GM12878 (cell line): ENCODE measurements around the gene FCER2. TPM values are rescaled to one million over a fixed set of nuclear protein-coding genes. Genes with fewer than 3 reads are reported as not detected.

Experiments used
- ATAC-seq: fragments of 200-7000 bp; cut with Tn5 transposase; 3 replicates; pipeline ENCODE4 v1.9.1; 2020; ENCODE audit warnings: mild to moderate bottlenecking, moderate library complexity
- BruUV-seq: library from RNA; stranded (reverse); fragments of 400-500 nt; replicated peaks from 2 replicates; lab custom pipeline; 2021; lab: Mats Ljungman, UMichigan
- CTCF ChIA-PET: fragments of 300-600 bp; sonication (Branson Sonifier 250); formaldehyde crosslinking; extraction: SDS; loops from one replicate; lab custom pipeline; 2021; ENCODE audit warnings: inconsistent platforms; lab: Yijun Ruan, JAX
- POLR2A ChIA-PET: fragments of 350-600 bp; formaldehyde crosslinking; extraction: SDS; loops from one replicate; lab custom pipeline; 2021; ENCODE audit warnings: inconsistent platforms; lab: Charles Lee
- RAD21 ChIA-PET: fragments of 300-600 bp; sonication (Branson Sonifier 250); formaldehyde crosslinking; loops from one replicate; lab custom pipeline; 2023; ENCODE audit warnings: antibody characterized with exemption; ENCODE audit not compliant: unreplicated experiment; lab: Charles Lee
- SMC1A ChIA-PET: fragments of 300-600 bp; sonication (Branson Sonifier 250); formaldehyde crosslinking; loops from one replicate; lab custom pipeline; 2023; ENCODE audit not compliant: unreplicated experiment, uncharacterized antibody; lab: Charles Lee
- DNase-seq: peaks from one replicate; pipeline ENCODE4 v3.0.0-alpha.2; 2011; ENCODE audit warnings: low read depth, low spot score
- FAIRE-seq: peaks from 3 replicates; lab custom pipeline; 2011; peaks lifted over from hg19 to GRCh38; lab: Jason Lieb, UNC
- H2AFZ ChIP-seq: 2 replicates; pipeline ENCODE4 v1.6.0; 2011; ENCODE audit warnings: low read depth, low read length, control low read depth; ENCODE audit not compliant: control insufficient read depth
- H3K27ac ChIP-seq: 2 replicates; pipeline ENCODE4 v1.5.1; 2011; ENCODE audit warnings: control low read depth; ENCODE audit not compliant: control insufficient read depth, insufficient read depth
- H3K27me3 ChIP-seq, 2 experiments: replicated peaks in 1 of 2; 2 replicates each; pipeline versions ENCODE4 v1.6.0 to v1.6.1; 2011; ENCODE audit warnings: low read length in 1 of 2; ENCODE audit not compliant: control insufficient read depth in 2 of 2, insufficient read depth in 2 of 2
- H3K36me3 ChIP-seq, 2 experiments: 2 replicates each; pipeline ENCODE4 v1.5.1; 2011; ENCODE audit warnings: low read length in 1 of 2; ENCODE audit not compliant: control insufficient read depth in 2 of 2, insufficient read depth in 2 of 2
- H3K4me1 ChIP-seq: 2 replicates; pipeline ENCODE4 v1.6.1; 2011; ENCODE audit warnings: mild to moderate bottlenecking, low read length, moderate library complexity, mixed read lengths; ENCODE audit not compliant: control insufficient read depth, insufficient read depth
- H3K4me2 ChIP-seq: 2 replicates; pipeline ENCODE4 v1.6.0; 2011; ENCODE audit warnings: control low read depth; ENCODE audit not compliant: control insufficient read depth, insufficient read depth
- H3K4me3 ChIP-seq: fragments of 200-600 bp; sonication (generic); 2 replicates; pipeline ENCODE4 v1.5.1; 2016
- H3K79me2 ChIP-seq: 2 replicates; pipeline ENCODE4 v1.6.0; 2011; ENCODE audit warnings: low read length; ENCODE audit not compliant: control insufficient read depth, insufficient read depth
- H3K9ac ChIP-seq: 2 replicates; pipeline ENCODE4 v1.8.0; 2011; ENCODE audit warnings: low read length, control low read depth, mixed read lengths; ENCODE audit not compliant: control insufficient read depth, insufficient read depth
- H3K9me3 ChIP-seq: replicated peaks from 3 replicates; pipeline ENCODE4 v1.5.1; 2011; ENCODE audit warnings: mild to moderate bottlenecking, low read length; ENCODE audit not compliant: control insufficient read depth, insufficient read depth
- H4K20me1 ChIP-seq: 2 replicates; pipeline ENCODE4 v1.6.0; 2011; ENCODE audit not compliant: control insufficient read depth, insufficient read depth
- ATF7 ChIP-seq: fragments of 450-650 bp; IDR thresholded peaks from 2 replicates; pipeline ENCODE4 v1.6.1; 2016; ENCODE audit warnings: low read depth, mild to moderate bottlenecking
- BCL3 ChIP-seq: IDR thresholded peaks from 2 replicates; pipeline ENCODE4 v1.6.1; 2011; ENCODE audit warnings: borderline replicate concordance, low read depth, mild to moderate bottlenecking, moderate library complexity, low read length; ENCODE audit not compliant: insufficient read depth, poor library complexity, severe bottlenecking
- BRCA1 ChIP-seq: IDR thresholded peaks from 2 replicates; pipeline ENCODE4 v1.6.1; 2011; ENCODE audit warnings: low read depth, low read length, improper control_type of control experiment
- FOS ChIP-seq: IDR thresholded peaks from 3 replicates; pipeline ENCODE4 v1.6.1; 2011; ENCODE audit warnings: borderline replicate concordance; ENCODE audit not compliant: insufficient read length; ENCODE audit errors: extremely low read depth
- KDM1A ChIP-seq: fragments of 200-600 bp; sonication (generic); IDR thresholded peaks from 2 replicates; pipeline ENCODE4 v1.6.1; 2016; ENCODE audit warnings: borderline replicate concordance
- NFYA ChIP-seq: IDR thresholded peaks from 2 replicates; pipeline ENCODE4 v1.6.1; 2011; ENCODE audit warnings: low read depth, mild to moderate bottlenecking, low read length, improper control_type of control experiment, borderline replicate concordance
- NR2F1 ChIP-seq: fragments of 450-650 bp; conservative IDR thresholded peaks from 2 replicates; pipeline ENCODE4 v1.6.1; 2017; ENCODE audit warnings: mild to moderate bottlenecking
- POLR2A ChIP-seq: IDR thresholded peaks from 2 replicates; pipeline ENCODE4 v1.6.1; 2011; ENCODE audit warnings: low read depth, mild to moderate bottlenecking, low read length
- POLR2AphosphoS2 ChIP-seq: IDR thresholded peaks from 2 replicates; pipeline ENCODE4 v1.6.1; 2011; ENCODE audit warnings: low read depth, mild to moderate bottlenecking, low read length, improper control_type of control experiment, moderate library complexity
- RBBP5 ChIP-seq: fragments of 200-600 bp; sonication (generic); conservative IDR thresholded peaks from 2 replicates; pipeline ENCODE4 v1.6.1; 2016
- SIN3A ChIP-seq: IDR thresholded peaks from 2 replicates; pipeline ENCODE4 v1.6.1; 2012; ENCODE audit warnings: low read depth, low read length, improper control_type of control experiment
- SIX5 ChIP-seq: IDR thresholded peaks from 2 replicates; pipeline ENCODE4 v1.6.1; 2011; ENCODE audit warnings: mild to moderate bottlenecking, low read depth, low read length, moderate library complexity; ENCODE audit not compliant: severe bottlenecking
- STAT1 ChIP-seq: fragments of 450-650 bp; conservative IDR thresholded peaks from 2 replicates; pipeline ENCODE4 v1.6.1; 2014; ENCODE audit warnings: antibody characterized with exemption, mild to moderate bottlenecking
- TBL1XR1 ChIP-seq: IDR thresholded peaks from 2 replicates; pipeline ENCODE4 v1.6.1; 2012; ENCODE audit warnings: low read depth, low read length, improper control_type of control experiment
- ZBTB40 ChIP-seq: fragments of 450-650 bp; IDR thresholded peaks from 2 replicates; pipeline ENCODE4 v1.6.1; 2016; ENCODE audit warnings: mild to moderate bottlenecking, moderate library complexity, borderline replicate concordance
- ZZZ3 ChIP-seq: IDR thresholded peaks from 2 replicates; pipeline ENCODE4 v1.6.1; 2011; ENCODE audit warnings: low read depth; ENCODE audit not compliant: control insufficient read depth, insufficient read length
- WGBS: methylation state at CpG from one replicate; pipeline ENCODE4 v1.1.6; 2016; ENCODE audit warnings: low lambda C conversion rate; ENCODE audit not compliant: insufficient replicate concordance, insufficient coverage; ENCODE audit errors: missing lambda C conversion rate; 5-methylcytosine and 5-hydroxymethylcytosine counted together
- in situ Hi-C: fragments of 300-500 bp; cut with MboI; formaldehyde crosslinking; loops from 9 replicates; pipeline ENCODE4 v1.14.3; 2018; ENCODE audit warnings: mixed read lengths
- intact Hi-C: fragments of 100-400 bp; cut with micrococcal nuclease; formaldehyde crosslinking; loops from one replicate; pipeline ENCODE4 v1.14.2; 2022; ENCODE audit not compliant: unreplicated experiment
- polyA plus RNA-seq, 11 experiments: library from polyadenylated mRNA; depleted of rRNA in 4 of 11; unstranded in 6 of 11; stranded (reverse) in 5 of 11; fragments of >200 nt; fragmentation: Nextera tagmentation in 4 of 11; fragmentation: Illumina TruSeq in 1 of 11; extraction: Ambion mirVana in 4 of 11; extraction: Trizol in 1 of 11; gene quantifications; 1 replicate in 1 of 11; 2 replicates in 10 of 11; pipeline versions ENCODE4 v1.2.1 to v1.2.3, GENCODE V29; 2011 to 2016; ENCODE audit warnings: inconsistent platforms in 2 of 11, missing spikeins in 2 of 11, low read depth in 1 of 11
- total RNA-seq, 4 experiments: library from RNA; depleted of rRNA in 3 of 4; stranded (reverse); fragments of >200 nt in 3 of 4; fragmentation: Illumina TruSeq in 1 of 4; extraction: Trizol in 1 of 4; gene quantifications; 2 replicates each; pipeline versions ENCODE4 v1.2.1 to v1.2.3, GENCODE V29; 2013 to 2021

Gene FCER2
- total and polyA plus RNA-seq, 10 of the 15 experiments (the other 5 are each of a cell fraction or from before 2014, with no cell fraction given) = 44.0 to 424 (median 241) TPM

- TF ChIP-seq ZBTB40 = no peak
- no peak for TF ChIP-seq TBL1XR1
- no peak for TF ChIP-seq SIN3A
Observed at GRCh38 chr19:7687177-7687576, 14.8 kb downstream of the FCER2 start (continued).

- H2AFZ ChIP-seq = no peak overlapping the region
- no TSS peak for BruUV-seq
- peaks cover 2% of the 10 kb centered on the region; the same call in 1 of the 2 replicates for H4K20me1 ChIP-seq
- ATAC-seq = no peak; the same call in 1 of the 3 replicates
- ChIA-PET POLR2A (interaction anchor here (0.5 to 1.1 kb wide), 3 partner anchors 8 to 497 kb away, joined by 3 to 5 read pairs (median 3); no protein-coding TSS in a partner anchor), CTCF (interaction anchor here (0.7 to 2.8 kb wide), 5 partner anchors 24 to 118 kb away, joined by 3 to 22 read pairs (median 4); no protein-coding TSS in a partner anchor), RAD21 (interaction anchor here (0.8 to 1.6 kb wide), 5 partner anchors 12 to 114 kb away, joined by 3 to 4 read pairs (median 4); partner anchors contain the start of gene FCER2), SMC1A (interaction anchor here (1.1 to 2.6 kb wide), 3 partner anchors 91 to 114 kb away, joined by 3 to 11 read pairs (median 5); no protein-coding TSS in a partner anchor)
- no peak for DNase-seq
- 66% methylated on average over 19 of the region's 19 CpGs for WGBS
- H3K36me3 ChIP-seq = peaks cover 4 to 26% of the 10 kb centered on the region in 2 experiments; a peak in 3 of 4 replicates
- in situ Hi-C loops = no loop called here
- H3K9ac ChIP-seq = no peak overlapping the region
- intact Hi-C loops = loop anchor here (10.0 kb wide), 1 partner anchor 219 kb away; the partner anchor contains the start of gene MAP2K7
- H3K4me1 ChIP-seq = peaks cover 9% of the 10 kb centered on the region; the same call in 1 of the 2 replicates
- FAIRE-seq = no peak
- no peak overlapping the region for H3K4me2 ChIP-seq
- H3K27me3 ChIP-seq = no peaks in the 10 kb centered on the region
- H3K79me2 ChIP-seq = peaks cover 25% of the 10 kb centered on the region
- H3K27ac ChIP-seq = no peak overlapping the region
- H3K9me3 ChIP-seq = no peaks in the 10 kb centered on the region
- H3K4me3 ChIP-seq = no peak overlapping the region
- TF ChIP-seq ZZZ3 = no peak
- TF ChIP-seq KDM1A = no peak
- no peak for TF ChIP-seq ATF7
- no peak for TF ChIP-seq RBBP5
- TF ChIP-seq STAT1 = no peak
- TF ChIP-seq BRCA1 = no peak
- no peak for TF ChIP-seq FOS
- TF ChIP-seq NFYA = no peak
- peak; percentile 40 for TF ChIP-seq BCL3
- TF ChIP-seq POLR2A = peak; percentile 61
- no peak for TF ChIP-seq SIX5
- peak; percentile 66; the same call in 1 of the 2 replicates for TF ChIP-seq POLR2AphosphoS2
- TF ChIP-seq NR2F1 = no peak
Observed at GRCh38 chr19:7685546-7686445, 16.1 kb downstream of the FCER2 start.
